AG09319 (cell line): Measurements from ENCODE around the gene ITPK1.

Experiments used
- DNase-seq: peaks from one replicate; pipeline ENCODE4 v3.0.0-alpha.2; 2010; ENCODE audit warnings: low read depth; ENCODE audit errors: extremely low read depth
- TF ChIP-seq, protein P1 (sequence below): IDR thresholded peaks from 2 replicates; pipeline ENCODE4 v1.5.1; 2011; ENCODE audit warnings: low read depth, mild to moderate bottlenecking, inconsistent platforms, low read length, moderate library complexity

Gene ITPK1

DNA sequence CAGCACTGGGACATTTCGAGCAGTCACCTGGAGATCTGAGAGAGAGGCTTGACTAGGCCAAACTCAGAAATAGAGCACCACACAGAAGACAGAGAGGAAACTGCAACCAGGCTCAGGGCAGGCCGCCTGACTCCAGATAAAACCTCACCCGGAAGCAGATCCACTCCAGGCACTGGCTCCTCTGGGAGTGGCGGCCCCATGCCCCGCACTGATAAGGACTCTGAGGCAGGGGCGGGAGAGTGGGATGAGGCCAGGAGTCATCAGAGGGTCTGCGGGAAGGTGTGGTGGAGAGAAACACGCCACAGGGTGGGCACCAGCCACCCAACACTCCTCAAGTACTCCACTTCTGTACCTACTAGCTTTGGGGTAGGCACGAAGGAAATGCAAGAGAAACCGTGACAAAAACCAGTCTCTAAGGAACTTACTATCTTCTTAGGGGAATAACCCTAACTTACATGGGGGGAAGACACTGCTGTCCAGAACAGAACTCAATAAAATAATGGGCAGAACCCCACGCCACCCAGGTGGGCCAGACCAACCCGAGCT lies 121.5 kb downstream of the ITPK1 start:
- DNase-seq = no peak
- TF ChIP-seq, protein P1, sequence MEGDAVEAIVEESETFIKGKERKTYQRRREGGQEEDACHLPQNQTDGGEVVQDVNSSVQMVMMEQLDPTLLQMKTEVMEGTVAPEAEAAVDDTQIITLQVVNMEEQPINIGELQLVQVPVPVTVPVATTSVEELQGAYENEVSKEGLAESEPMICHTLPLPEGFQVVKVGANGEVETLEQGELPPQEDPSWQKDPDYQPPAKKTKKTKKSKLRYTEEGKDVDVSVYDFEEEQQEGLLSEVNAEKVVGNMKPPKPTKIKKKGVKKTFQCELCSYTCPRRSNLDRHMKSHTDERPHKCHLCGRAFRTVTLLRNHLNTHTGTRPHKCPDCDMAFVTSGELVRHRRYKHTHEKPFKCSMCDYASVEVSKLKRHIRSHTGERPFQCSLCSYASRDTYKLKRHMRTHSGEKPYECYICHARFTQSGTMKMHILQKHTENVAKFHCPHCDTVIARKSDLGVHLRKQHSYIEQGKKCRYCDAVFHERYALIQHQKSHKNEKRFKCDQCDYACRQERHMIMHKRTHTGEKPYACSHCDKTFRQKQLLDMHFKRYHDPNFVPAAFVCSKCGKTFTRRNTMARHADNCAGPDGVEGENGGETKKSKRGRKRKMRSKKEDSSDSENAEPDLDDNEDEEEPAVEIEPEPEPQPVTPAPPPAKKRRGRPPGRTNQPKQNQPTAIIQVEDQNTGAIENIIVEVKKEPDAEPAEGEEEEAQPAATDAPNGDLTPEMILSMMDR = no peak

GRCh38 chr14:92993302-92993701 lies 122.4 kb downstream of the ITPK1 start:
- no peak for DNase-seq
- TF ChIP-seq, protein P1 = no peak

- DNase-seq = no peak
- TF ChIP-seq, protein P1 = no peak
These were observed 124.2 kb downstream of the ITPK1 start for GRCh38 chr14:92991536-92991935.

- DNase-seq = no peak
These were observed 125.0 kb downstream of the ITPK1 start for GRCh38 chr14:92990456-92991430.

DNA sequence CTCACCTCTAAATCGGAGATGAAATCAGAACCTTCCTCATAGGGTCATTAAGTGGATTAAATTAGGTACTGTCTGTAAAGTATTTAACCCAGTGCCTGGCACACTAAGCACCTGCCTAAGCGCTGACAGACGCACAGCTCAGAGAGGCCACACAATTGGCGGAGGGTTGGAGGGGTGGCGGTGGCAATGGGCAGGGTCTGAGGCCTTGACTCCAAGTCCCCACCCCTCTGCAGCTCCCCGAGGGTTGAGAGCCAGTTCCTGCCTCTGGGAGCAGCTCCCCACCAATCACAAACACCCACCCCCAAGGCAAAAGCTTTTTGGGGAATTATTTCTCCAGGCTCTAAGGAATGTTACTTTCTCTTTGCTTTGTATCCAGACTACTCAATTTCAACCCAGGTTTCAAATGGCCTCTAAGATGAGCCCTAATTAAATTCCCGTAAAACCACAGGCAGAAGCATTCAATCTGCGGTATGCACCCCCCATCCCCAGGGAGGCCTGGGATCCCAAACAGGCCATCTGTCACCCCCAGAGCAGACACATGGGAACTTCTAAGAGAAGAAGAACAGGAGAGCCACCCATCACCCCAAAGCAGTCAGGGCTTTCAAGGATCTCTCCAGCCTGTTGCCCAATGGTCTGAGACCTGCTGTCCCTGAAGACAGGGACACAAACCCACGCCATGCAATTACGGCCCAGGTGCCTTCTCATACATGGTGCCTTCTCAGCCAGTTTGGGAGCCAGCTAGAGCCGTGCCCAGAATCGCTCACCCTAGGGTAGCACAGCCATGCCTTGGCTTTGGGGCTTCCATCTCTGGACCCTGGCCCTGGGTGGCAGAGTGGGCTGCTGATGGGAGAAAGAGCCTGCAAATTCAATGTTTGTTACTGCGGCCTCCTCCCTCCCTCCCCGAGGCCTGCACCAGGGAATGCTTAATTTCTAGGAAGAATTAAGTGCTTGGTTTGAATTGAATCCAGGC lies 126.7 kb downstream of the ITPK1 start:
- TF ChIP-seq, protein P1 = no peak
- no peak for DNase-seq

More at GRCh38 chr14:92990456-92991430, 125.0 kb downstream of the ITPK1 start:
- TF ChIP-seq, protein P1 = no peak

DNA sequence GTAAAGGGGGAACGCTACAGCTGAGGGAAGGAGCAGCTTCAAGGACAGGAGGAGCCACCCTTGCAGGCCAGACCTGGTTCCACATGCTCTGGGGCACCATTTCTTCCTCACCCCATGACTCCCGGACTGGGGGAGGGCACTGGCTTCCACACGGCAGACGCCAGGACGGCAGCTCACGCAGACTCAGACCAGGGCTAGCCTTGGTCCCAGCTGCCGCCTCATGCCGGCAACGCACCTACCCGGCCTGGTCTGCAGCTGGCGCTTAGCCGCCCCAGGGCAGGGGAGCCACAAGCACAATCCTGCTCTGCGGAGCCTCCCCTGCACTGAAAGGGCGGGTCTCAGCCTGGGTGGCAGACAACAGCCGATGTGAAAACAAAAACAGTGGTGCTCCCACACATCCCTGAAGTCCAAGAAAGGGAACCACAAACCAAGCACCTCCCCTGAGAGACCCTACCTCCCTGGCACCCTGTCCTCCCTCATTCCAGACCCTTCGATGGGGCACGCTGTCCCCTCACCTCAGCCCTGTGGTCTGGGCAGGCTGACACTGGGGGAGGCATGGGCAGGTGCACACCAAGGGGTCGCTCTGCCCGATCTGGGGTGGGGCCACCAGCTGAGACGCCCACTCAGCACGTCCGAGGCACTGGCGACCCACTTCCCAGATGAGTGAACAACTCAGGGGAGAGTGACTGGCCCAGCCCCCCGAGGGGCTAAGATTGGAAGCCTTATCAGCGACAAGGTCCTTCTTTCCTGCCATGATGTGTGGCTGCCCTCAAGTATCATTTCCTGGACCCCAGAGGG lies 127.8 kb downstream of the ITPK1 start:
- TF ChIP-seq, protein P1 = no peak
- no peak for DNase-seq
